Measurements from ENCODE around the gene CEACAM18. TPM values are rescaled to one million over a fixed set of nuclear protein-coding genes. Genes with fewer than 3 reads are reported as not detected.

Gene CEACAM18
- total and polyA plus RNA-seq, 2 donors (not counting 3 experiments of a cell fraction or from before 2014, with no cell fraction given), result not detected

DNA sequence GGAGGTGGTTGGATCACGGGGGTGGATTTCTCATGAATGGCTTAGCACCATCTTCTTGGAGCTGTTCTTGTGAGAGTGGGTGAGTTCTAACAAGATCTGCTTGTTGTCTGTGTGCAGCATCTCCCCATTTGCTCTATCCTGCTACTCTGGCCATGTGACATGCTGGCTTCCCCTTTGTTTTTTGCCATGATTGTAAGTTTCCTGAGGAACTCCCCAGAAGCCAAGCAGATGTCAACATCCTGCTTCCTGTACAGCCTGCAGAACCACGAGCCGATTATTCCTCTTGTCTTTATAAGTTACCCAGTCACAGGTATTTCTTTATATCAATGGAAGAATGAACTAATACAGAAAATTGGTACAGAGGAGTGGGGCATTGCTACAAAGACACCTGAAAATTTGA is 25.6 kb downstream of the CEACAM18 start:
- H3K36me3 ChIP-seq (ENCODE audit: control insufficient read depth in 2 of 2, extremely low read depth in 1 of 2, insufficient read depth in 2 of 2, low read length in 2 of 2), result no peaks in the 10 kb centered on the region
- H3K9me3 ChIP-seq (replicated peaks; ENCODE audit: control insufficient read depth, insufficient read depth, low read length), result no peaks in the 10 kb centered on the region
- H3K27me3 ChIP-seq (ENCODE audit: control insufficient read depth in 2 of 2, insufficient read depth in 2 of 2, low read length in 2 of 2), result no peaks in the 10 kb centered on the region
- no peak for DNase-seq (ENCODE audit: low read depth, low spot score)
- BruUV-seq (replicated peaks), result no TSS peak
- dilution Hi-C loops (cut with MboI; ENCODE audit: extremely low pct_ligation_motif_present, low sequenced_read_pairs), result no loop called here
- H2AFZ ChIP-seq (ENCODE audit: low read depth, low read length), result no peak overlapping the region
- H3K4me2 ChIP-seq (ENCODE audit: insufficient read depth, low read length), result no peak overlapping the region
- TF ChIP-seq MYC (IDR thresholded peaks at IDR 0.05; ENCODE audit: low read depth, low read length) (no peak), POLR2AphosphoS5 (IDR thresholded peaks at IDR 0.05; ENCODE audit: insufficient read depth, low read depth, low read length) (no peak), POLR2A (IDR thresholded peaks at IDR 0.05; ENCODE audit: low read depth, low read length) (no peak), FOS (IDR thresholded peaks at IDR 0.05; ENCODE audit: borderline replicate concordance, insufficient read depth, low read length) (no peak), EZH2 (IDR thresholded peaks at IDR 0.05; ENCODE audit: borderline replicate concordance, low read depth, low read length, severe bottlenecking) (no peak), CTCF (IDR thresholded peaks at IDR 0.05; ENCODE audit: extremely low read depth in 1 of 2, insufficient read depth in 1 of 2, low read depth in 1 of 2, low read length in 2 of 2) (no peak), GATA2 (IDR thresholded peaks at IDR 0.05; ENCODE audit: insufficient read depth, insufficient read length, low read depth, low read length) (no peak), JUN (IDR thresholded peaks at IDR 0.05; ENCODE audit: borderline replicate concordance, insufficient read depth, insufficient read length, low read depth) (no peak)
- TF ChIP-seq, protein P1, sequence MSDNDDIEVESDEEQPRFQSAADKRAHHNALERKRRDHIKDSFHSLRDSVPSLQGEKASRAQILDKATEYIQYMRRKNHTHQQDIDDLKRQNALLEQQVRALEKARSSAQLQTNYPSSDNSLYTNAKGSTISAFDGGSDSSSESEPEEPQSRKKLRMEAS (IDR thresholded peaks at IDR 0.05; ENCODE audit: insufficient read depth, insufficient read length), result no peak
- POLR2A ChIA-PET, result no interaction called here
- no peak overlapping the region for H3K9ac ChIP-seq (replicated peaks; ENCODE audit: extremely low read depth, insufficient read depth, low read length)
- CTCF ChIA-PET, result no interaction called here
- no peak overlapping the region for H3K4me3 ChIP-seq (replicated peaks in 1 of 3; ENCODE audit: insufficient read depth in 1 of 3, low read depth in 1 of 3, low read length in 3 of 3)
- H3K9me1 ChIP-seq (replicated peaks; ENCODE audit: control insufficient read depth, extremely low read depth, insufficient read depth, low read length), result no peaks in the 10 kb centered on the region
- no peaks in the 10 kb centered on the region for H3K79me2 ChIP-seq (ENCODE audit: control insufficient read depth, insufficient read depth, low read length)
- H4K20me1 ChIP-seq (replicated peaks; ENCODE audit: control insufficient read depth, extremely low read depth, insufficient read depth, low read length), result no peaks in the 10 kb centered on the region
- H3K4me1 ChIP-seq (ENCODE audit: control insufficient read depth, extremely low read depth, insufficient read depth, low read length), result no peaks in the 10 kb centered on the region
- no peak for FAIRE-seq
- intact Hi-C loops (cut with micrococcal nuclease), result no loop called here
- H3K27ac ChIP-seq (ENCODE audit: insufficient read depth, low read depth, low read length), result no peak overlapping the region
